ENCODE results near the gene ZC3H12C.
"Not testable (repeated sequence)": the region's sequence is repeated elsewhere in the genome, so short reads cannot be mapped to it uniquely, and the experiment has no call there.

GRCh38 chr11:110208678-110209312 lies 115.6 kb downstream of the ZC3H12C start:
- TF ChIP-seq CTCF (conservative IDR thresholded peaks at IDR 0.05 in 1 of 2, IDR thresholded peaks at IDR 0.05 in 1 of 2; ENCODE audit: extremely low read depth in 1 of 2, insufficient read depth in 1 of 2, low read depth in 1 of 2, low read length in 2 of 2); EZH2 (IDR thresholded peaks at IDR 0.05; ENCODE audit: borderline replicate concordance, low read length): not testable (repeated sequence)

All from mammary epithelial cell (primary cell).